ENCODE data around the gene NUF2. TPM values are rescaled to one million over a fixed set of nuclear protein-coding genes. Genes with fewer than 3 reads are reported as not detected.

Gene NUF2
- total and polyA plus RNA-seq, 2 donors (not counting 3 experiments of a cell fraction or from before 2014, with no cell fraction given): 14.3 to 38.6 TPM

DNA sequence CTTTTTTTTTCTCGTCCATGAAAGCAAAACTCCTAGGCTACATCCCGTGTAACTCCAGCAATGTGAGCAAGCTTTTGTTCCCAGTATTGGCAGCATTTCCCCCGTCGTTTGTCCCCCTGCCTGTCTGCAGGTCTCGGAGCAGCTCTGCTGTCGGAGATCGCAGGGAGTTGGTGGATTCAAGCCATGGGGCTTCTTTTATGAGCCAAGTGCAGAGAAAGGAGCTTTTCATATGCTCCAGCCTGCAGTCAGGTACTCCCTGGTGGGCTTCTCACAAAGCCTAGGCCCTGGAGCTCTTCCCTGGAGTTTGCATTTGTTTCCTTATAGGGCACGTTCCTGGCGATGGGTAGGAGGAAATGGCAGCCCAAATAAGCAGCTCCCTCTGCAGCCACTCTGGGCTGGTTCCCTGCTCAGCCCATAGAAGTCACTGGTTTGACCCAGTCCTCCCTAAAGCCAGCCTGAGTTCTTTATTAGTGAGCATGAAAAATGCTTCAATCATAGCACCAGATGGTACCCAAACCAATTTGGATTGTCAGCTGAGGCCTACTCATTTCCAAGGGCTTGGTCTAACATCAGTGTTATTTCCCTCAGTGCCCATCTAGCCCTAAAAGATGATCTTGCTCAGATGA lies 78.3 kb downstream of the NUF2 start:
- CTCF ChIA-PET: no interaction called here
- dilution Hi-C loops (cut with MboI; ENCODE audit: extremely low pct_ligation_motif_present, low sequenced_read_pairs): no loop called here

More for the DNA sequence above, 78.3 kb downstream of the NUF2 start:
- POLR2A ChIA-PET: no interaction called here
- Histone ChIP-seq H4K20me1 (replicated peaks; ENCODE audit: control insufficient read depth, extremely low read depth, insufficient read depth, low read length) (no peaks in the 10 kb centered on the region), H3K9me3 (replicated peaks; ENCODE audit: control insufficient read depth, insufficient read depth, low read length) (no peaks in the 10 kb centered on the region), H3K36me3 (ENCODE audit: control insufficient read depth in 2 of 2, extremely low read depth in 1 of 2, insufficient read depth in 2 of 2, low read length in 2 of 2) (no peaks in the 10 kb centered on the region), H3K9me1 (replicated peaks; ENCODE audit: control insufficient read depth, extremely low read depth, insufficient read depth, low read length) (no peaks in the 10 kb centered on the region), H3K27ac (ENCODE audit: insufficient read depth, low read depth, low read length) (no peak overlapping the region), H3K4me2 (ENCODE audit: insufficient read depth, low read length) (no peak overlapping the region), H2AFZ (ENCODE audit: low read depth, low read length) (no peak overlapping the region), H3K27me3 (ENCODE audit: control insufficient read depth in 2 of 2, insufficient read depth in 2 of 2, low read length in 2 of 2) (no peaks in the 10 kb centered on the region), H3K79me2 (ENCODE audit: control insufficient read depth, insufficient read depth, low read length) (no peaks in the 10 kb centered on the region), H3K4me3 (replicated peaks in 1 of 3; ENCODE audit: insufficient read depth in 1 of 3, low read depth in 1 of 3, low read length in 3 of 3) (no peak overlapping the region), H3K4me1 (ENCODE audit: control insufficient read depth, extremely low read depth, insufficient read depth, low read length) (no peaks in the 10 kb centered on the region), H3K9ac (replicated peaks; ENCODE audit: extremely low read depth, insufficient read depth, low read length) (no peak overlapping the region)
- TF ChIP-seq GATA2 (IDR thresholded peaks at IDR 0.05; ENCODE audit: insufficient read depth, insufficient read length, low read depth, low read length): no peak
- TF ChIP-seq, protein P1, sequence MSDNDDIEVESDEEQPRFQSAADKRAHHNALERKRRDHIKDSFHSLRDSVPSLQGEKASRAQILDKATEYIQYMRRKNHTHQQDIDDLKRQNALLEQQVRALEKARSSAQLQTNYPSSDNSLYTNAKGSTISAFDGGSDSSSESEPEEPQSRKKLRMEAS (IDR thresholded peaks at IDR 0.05; ENCODE audit: insufficient read depth, insufficient read length): no peak
- no peak for TF ChIP-seq FOS (IDR thresholded peaks at IDR 0.05; ENCODE audit: borderline replicate concordance, insufficient read depth, low read length)
- no peak for TF ChIP-seq POLR2A (IDR thresholded peaks at IDR 0.05; ENCODE audit: low read depth, low read length)
- TF ChIP-seq, protein P2, sequence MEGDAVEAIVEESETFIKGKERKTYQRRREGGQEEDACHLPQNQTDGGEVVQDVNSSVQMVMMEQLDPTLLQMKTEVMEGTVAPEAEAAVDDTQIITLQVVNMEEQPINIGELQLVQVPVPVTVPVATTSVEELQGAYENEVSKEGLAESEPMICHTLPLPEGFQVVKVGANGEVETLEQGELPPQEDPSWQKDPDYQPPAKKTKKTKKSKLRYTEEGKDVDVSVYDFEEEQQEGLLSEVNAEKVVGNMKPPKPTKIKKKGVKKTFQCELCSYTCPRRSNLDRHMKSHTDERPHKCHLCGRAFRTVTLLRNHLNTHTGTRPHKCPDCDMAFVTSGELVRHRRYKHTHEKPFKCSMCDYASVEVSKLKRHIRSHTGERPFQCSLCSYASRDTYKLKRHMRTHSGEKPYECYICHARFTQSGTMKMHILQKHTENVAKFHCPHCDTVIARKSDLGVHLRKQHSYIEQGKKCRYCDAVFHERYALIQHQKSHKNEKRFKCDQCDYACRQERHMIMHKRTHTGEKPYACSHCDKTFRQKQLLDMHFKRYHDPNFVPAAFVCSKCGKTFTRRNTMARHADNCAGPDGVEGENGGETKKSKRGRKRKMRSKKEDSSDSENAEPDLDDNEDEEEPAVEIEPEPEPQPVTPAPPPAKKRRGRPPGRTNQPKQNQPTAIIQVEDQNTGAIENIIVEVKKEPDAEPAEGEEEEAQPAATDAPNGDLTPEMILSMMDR (IDR thresholded peaks at IDR 0.05; ENCODE audit: extremely low read depth in 1 of 2, insufficient read depth in 1 of 2, low read depth in 1 of 2, low read length in 2 of 2): no peak
- TF ChIP-seq JUN (IDR thresholded peaks at IDR 0.05; ENCODE audit: borderline replicate concordance, insufficient read depth, insufficient read length, low read depth): no peak
- TF ChIP-seq EZH2 (IDR thresholded peaks at IDR 0.05; ENCODE audit: borderline replicate concordance, low read depth, low read length, severe bottlenecking): no peak
- no peak for TF ChIP-seq MYC (IDR thresholded peaks at IDR 0.05; ENCODE audit: low read depth, low read length)
- no peak for TF ChIP-seq POLR2AphosphoS5 (IDR thresholded peaks at IDR 0.05; ENCODE audit: insufficient read depth, low read depth, low read length)
- DNase-seq (ENCODE audit: low read depth, low spot score) (no peak), FAIRE-seq (no peak)
- no TSS peak for BruUV-seq (replicated peaks)
- intact Hi-C loops (cut with micrococcal nuclease): no loop called here
